ENCODE results near the gene NARS2.
"Not testable (repeated sequence)": the region's sequence is repeated elsewhere in the genome, so short reads cannot be mapped to it uniquely, and the experiment has no call there.

The NARS2 gene

DNA sequence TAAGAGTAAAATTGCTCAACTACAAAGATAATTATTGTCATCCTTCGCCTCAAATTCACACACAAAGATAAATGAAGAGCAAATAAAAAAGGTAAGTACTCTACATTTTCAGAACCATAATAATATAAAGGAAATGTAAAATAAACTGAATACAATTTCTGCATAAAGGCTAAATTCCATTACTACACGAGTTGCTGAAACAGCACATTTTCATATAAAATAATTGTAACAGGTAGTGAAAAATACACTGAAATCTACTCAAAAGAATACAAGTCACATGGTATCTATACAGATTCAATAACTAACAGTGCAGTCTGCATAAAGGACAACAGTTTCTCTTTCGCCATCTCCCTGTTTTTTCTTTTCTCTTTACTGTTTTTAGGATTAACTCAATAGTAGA lies 102.3 kb downstream of the NARS2 start:
- no peak for TF ChIP-seq POLR2A (IDR thresholded peaks at IDR 0.05; ENCODE audit: low read length)
- no peak for TF ChIP-seq GATA1 (IDR thresholded peaks at IDR 0.05; ENCODE audit: low read depth, low read length)
- DNase-seq = no peak

DNA sequence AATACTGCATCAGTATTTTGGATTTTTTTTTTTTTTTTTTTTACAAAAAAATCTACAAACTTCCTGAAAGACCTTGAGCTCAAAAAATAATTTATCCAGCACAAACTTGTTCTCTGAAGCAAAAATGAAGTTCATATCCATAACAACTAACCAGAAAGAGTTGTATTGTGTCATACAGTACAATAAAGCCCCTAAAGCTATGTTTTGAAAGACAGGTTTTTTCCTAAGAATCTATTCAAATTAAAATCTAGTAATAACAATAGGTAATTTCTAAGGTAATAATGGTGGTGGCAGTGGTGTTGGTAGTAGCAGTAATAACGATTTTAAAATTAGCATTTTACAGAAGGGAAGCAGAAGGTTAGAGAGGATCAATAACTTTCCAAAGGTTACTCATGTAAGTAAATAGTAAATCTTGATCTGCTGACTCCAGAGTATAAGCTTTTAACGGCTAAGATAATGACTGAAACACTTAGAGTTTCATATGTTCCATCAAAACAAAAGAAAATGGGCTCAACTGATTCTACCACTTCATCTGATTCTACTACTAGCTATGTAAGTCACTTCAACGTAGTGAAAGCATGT lies 103.7 kb downstream of the NARS2 start:
- TF ChIP-seq GATA1 (IDR thresholded peaks at IDR 0.05; ENCODE audit: low read depth, low read length) = no peak
- no peak for TF ChIP-seq POLR2A (IDR thresholded peaks at IDR 0.05; ENCODE audit: low read length)
- no peak for DNase-seq

DNA sequence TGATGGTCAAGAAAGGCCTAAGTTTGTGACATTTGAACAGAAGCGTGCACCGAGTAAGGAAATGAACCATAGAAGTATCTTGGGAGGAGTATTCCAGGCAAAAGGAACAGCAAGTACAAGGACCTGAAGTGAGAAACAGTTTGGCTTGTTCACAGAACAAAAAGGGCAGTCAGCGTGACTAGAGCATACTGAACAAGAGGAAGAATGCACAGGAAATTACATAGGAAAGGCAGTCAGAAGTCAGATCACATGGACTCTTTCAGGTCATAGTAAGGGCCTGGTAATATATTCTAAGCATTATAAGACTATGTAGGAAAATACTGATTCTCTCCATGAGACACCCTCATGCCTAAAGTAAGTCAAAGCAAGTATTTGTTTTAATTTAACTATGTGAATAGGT lies 104.8 kb downstream of the NARS2 start:
- no peak for DNase-seq

DNA sequence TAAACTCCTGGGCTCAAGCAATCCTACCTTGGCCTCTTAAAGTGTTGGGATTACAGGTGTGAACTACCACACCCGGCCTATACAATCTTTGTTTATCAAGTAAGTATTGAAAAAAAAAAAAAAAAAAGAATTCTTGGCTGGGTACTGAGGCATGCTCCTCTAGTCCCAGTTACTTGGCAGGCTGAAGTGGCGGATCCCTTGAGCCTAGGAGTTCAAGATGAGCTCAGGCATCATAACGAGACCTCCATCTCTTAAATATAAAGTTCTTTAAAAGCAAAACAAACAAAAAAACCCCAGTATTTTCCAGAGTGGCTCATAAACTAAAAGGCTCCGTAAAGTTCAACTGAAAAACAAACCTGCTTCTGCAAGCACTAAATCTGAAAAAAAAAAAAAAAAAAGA lies 106.7 kb downstream of the NARS2 start:
- DNase-seq = no peak
- TF ChIP-seq GATA1 (IDR thresholded peaks at IDR 0.05; ENCODE audit: low read depth, low read length) (no peak), POLR2A (IDR thresholded peaks at IDR 0.05; ENCODE audit: low read length) (no peak)

More for the DNA sequence above, 104.8 kb downstream of the NARS2 start:
- TF ChIP-seq GATA1 (IDR thresholded peaks at IDR 0.05; ENCODE audit: low read depth, low read length) = no peak
- no peak for TF ChIP-seq POLR2A (IDR thresholded peaks at IDR 0.05; ENCODE audit: low read length)

DNA sequence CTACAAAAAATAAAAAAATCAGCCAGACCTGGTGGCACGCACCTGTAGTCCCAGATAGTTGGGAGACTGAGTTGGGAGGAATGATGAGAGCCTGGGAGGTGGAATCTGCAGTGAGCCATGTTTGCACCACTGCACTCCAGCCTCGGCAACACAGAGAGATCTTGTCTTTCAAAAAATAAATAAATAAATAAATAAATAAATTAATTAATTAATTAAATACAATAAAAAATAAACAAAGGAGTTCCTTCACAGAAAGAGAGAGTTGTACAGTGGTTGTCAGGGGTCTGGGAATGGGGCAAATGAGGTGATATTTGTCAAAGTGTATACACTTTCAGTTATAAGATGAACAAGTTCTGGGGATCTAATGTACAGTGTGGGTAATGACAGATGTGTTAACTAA lies 107.3 kb downstream of the NARS2 start:
- no peak for TF ChIP-seq GATA1 (IDR thresholded peaks at IDR 0.05; ENCODE audit: low read depth, low read length)
- no peak for TF ChIP-seq POLR2A (IDR thresholded peaks at IDR 0.05; ENCODE audit: low read length)
- no peak for DNase-seq

DNA sequence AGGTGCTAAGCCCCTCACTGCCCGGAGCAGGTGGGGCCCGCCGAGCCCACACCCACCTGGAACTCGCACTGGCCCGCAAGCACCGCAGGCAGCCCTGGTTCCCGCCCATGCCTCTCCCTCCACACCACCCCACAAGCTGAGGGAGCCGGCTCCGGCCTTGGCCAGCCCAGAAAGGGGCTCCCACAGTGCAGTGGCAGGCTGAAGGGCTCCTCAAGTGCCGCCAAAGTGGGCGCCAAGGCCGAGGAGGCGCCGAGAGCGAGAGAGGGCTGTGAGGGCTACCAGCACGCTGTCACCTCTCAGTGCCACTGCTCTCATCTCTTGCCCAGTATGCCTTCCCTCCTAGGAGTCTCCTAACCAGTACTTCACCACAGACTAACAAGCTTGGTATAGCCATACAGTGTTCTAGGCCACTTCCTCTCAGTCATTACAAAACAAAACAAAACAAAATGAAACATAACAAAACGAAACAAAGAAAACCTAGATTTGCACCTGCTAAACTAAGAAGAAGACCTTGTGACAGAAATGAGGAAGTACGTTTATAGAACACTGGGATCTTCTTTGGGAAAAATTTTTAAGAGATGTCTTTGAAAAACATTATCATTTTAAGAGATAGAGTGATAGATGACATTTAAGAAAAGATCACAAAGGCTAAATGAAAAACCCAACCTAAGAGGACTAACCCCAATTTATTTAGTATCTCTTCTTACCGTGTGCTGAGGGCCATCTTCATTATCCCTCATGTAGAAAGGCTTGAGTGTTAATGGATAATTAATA lies 109.3 kb downstream of the NARS2 start:
- no peak for DNase-seq

DNA sequence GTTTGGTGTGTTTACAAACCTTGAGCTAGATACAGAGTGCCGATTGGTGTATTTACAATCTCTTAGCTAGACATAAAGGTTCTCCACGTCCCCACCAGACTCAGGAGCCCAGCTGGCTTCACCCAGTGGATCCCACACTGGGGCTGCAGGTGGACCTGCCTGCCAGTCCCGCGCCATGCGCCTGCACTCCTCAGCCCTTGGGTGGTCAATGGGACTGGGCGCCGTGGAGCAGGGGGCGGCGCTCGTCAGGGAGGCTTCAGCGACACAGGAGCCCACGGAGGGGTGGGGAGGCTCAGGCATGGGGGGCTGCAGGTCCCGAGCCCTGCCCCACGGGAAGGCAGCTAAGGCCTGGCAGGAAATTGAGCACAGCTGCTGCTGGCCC lies 109.9 kb downstream of the NARS2 start:
- not testable (repeated sequence) for DNase-seq

More for the DNA sequence above, 109.3 kb downstream of the NARS2 start:
- no peak for TF ChIP-seq POLR2A (IDR thresholded peaks at IDR 0.05; ENCODE audit: low read length)
- no peak for TF ChIP-seq GATA1 (IDR thresholded peaks at IDR 0.05; ENCODE audit: low read depth, low read length)

DNA sequence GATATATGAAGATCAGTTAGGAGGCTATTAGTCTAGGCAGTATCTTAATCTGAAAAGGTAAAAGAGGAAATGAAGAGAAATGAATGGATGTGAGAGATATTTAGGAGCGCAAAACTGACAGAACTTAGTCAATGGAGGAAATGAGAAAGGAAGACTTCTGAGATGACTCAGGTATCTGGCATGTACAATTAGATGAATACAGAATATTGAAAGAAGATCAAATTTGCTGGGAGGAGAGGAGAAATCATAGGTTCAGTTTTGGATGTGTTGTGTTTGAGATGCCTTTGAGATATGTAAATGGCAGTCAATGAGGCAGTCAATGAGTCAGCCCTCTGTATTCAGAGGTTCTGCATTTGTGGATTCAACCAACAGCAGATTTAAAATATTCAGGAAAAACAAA lies 114.2 kb downstream of the NARS2 start:
- TF ChIP-seq POLR2A (IDR thresholded peaks at IDR 0.05; ENCODE audit: low read length) (no peak), GATA1 (IDR thresholded peaks at IDR 0.05; ENCODE audit: low read depth, low read length) (no peak)
- DNase-seq = no peak

DNA sequence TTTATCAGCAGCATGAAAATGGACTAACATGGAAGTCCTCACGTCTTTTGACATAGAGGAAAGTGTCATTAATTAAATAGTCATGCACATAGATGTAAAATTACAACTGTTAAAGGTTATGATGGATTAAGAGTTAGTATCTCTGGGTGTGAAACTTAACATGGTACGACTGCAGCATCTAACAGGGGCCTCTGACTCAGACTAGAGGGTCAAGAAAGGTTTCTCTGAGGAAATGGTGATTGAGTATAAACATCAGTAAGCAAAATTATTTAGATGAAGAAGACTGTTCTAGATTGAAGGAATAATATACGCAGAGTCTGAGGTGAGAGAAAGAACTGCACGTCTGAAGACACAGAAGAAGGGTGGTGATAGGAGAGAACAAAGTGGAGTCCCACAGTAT lies 114.9 kb downstream of the NARS2 start:
- DNase-seq = no peak
- TF ChIP-seq POLR2A (IDR thresholded peaks at IDR 0.05; ENCODE audit: low read length) = no peak
- TF ChIP-seq GATA1 (IDR thresholded peaks at IDR 0.05; ENCODE audit: low read depth, low read length) = no peak

DNA sequence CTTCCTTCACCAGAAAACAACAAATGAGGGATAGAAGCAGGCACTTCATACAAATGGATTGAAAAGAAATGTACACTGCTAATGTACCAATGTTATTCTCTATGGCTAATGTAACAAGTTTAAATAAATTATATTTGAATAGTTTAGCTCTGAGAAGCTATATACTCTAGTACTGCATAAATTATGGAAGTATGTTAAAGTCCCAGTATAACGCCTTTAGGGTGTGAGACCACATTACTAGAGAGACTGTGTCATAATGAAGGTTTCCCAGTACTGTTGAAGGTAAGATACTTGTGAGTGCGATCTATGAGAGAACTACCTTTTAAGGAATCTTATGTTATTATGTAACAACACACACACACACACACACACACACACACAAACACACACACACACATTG lies 117.2 kb downstream of the NARS2 start:
- no peak for TF ChIP-seq POLR2A (IDR thresholded peaks at IDR 0.05; ENCODE audit: low read length)
- TF ChIP-seq GATA1 (IDR thresholded peaks at IDR 0.05; ENCODE audit: low read depth, low read length) = no peak
- DNase-seq = no peak

DNA sequence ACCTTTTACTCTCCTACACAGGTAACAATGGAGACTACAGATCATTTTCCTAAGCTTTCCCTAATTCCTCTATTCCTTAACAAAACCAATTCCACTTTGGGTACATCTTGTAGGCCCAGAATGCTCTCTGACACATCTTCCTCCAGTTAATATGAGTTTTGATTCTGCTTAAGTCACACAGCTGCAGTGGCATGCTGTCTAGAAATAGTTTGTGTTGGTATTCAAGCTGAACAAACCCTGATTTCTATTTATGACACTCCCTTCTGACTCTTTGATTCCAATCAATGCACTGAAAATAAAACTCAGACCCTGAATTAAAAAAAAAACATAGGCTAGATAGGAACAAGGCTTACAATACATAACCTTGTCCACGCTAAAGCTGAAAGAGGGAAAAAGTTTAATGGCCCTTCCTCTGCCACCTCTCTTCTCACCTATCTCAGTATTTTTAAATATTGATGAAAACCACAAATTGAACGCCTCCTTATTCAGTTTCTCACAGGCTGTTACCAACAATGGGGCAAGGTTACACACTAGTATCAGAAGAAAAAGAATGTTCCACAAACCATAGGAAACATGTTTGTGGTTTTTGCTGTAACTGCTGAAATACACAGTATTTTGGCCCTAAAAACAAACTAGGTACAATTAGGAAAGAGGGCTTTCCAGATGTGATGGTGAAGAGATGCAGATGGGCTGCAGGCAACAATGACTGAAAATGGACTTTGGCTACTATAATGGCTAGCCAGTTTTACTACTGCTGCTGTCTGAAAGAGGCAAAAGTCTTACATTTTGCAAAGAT lies 121.3 kb downstream of the NARS2 start:
- TF ChIP-seq GATA1 (IDR thresholded peaks at IDR 0.05; ENCODE audit: low read depth, low read length) = no peak
- TF ChIP-seq POLR2A (IDR thresholded peaks at IDR 0.05; ENCODE audit: low read length) = no peak
- DNase-seq = no peak

DNA sequence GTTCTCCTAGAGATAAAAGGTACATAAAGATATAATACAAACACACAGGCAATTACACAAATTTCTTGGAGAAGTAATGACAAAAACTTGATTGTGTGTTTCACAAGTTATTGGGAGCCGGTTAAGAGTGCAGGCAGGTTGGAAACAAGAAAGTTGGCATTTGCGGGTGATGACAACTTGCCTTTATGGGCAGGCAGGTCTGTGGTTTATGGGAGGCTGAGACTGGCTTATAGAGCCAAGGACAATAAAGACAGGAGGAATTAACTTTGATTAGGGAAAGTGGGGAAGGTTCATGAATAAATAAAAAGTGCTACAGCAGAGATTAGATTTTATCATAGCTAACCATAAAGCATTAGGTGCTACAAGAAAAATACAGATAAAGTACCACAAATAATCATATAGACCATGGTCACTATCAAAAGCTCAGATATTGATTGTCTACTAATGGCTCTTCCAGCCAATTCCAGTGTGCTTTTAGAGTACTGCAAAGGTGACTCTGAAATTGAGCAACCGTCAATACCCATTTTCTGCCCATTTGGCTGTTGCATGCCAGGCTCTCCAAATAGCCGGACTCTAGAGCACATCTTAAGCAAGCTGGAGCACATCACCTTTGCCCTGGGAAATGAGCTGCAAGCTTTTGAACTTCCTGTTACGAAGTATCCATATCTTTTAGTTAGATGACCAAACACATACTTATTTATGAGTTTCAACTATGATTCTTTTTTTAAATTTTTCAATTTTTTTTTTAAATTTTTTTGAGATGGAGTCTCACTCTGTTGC lies 123.1 kb downstream of the NARS2 start:
- TF ChIP-seq GATA1 (IDR thresholded peaks at IDR 0.05; ENCODE audit: low read depth, low read length) (no peak), POLR2A (IDR thresholded peaks at IDR 0.05; ENCODE audit: low read length) (no peak)
- no peak for DNase-seq

DNA sequence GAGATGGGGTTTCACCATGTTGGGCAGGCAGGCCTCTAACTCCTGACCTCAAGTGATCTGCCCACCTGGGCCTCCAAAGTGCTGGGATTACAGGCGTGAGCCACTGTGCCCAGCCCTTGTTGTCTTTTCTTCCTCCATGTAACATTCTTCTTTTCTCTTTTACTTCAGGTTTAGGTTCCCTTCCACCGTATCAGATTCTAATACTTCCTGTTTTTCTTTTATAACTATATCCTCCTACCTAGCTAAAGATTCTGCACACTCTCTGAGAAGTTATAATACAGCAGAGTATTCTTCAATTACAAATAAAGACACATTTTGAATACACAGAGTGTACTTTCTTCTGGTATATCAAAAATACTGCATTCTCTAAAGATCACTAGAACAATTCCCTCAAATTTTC lies 123.8 kb downstream of the NARS2 start:
- TF ChIP-seq GATA1 (IDR thresholded peaks at IDR 0.05; ENCODE audit: low read depth, low read length) = no peak
- TF ChIP-seq POLR2A (IDR thresholded peaks at IDR 0.05; ENCODE audit: low read length) = no peak
- DNase-seq = no peak

DNA sequence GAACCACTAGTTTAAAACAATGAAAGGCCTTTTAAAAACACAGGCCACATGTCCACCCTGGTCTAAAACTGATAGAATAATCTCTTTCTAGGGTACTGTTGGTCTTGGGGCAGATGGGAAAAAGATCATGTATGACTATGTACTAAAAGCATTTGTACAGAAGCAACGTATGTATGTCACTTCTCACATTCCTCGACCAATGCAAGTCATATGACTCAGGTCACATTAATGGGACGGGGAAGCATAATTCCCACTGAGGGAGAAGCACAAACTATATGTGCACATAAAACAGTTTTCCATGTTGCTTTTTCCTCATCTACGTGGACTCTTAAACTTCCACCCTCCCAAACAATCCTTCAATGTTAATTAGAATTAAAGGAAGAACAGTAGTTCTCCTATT lies 124.8 kb downstream of the NARS2 start:
- TF ChIP-seq POLR2A (IDR thresholded peaks at IDR 0.05; ENCODE audit: low read length) (no peak), GATA1 (IDR thresholded peaks at IDR 0.05; ENCODE audit: low read depth, low read length) (no peak)
- no peak for DNase-seq
